ENCODE results near the gene NUP85. TPM values are rescaled to one million over a fixed set of nuclear protein-coding genes. Genes with fewer than 3 reads are reported as not detected.

NUP85 gene
- total RNA-seq, 1 experiment from 2014 or later = 141 TPM

DNA sequence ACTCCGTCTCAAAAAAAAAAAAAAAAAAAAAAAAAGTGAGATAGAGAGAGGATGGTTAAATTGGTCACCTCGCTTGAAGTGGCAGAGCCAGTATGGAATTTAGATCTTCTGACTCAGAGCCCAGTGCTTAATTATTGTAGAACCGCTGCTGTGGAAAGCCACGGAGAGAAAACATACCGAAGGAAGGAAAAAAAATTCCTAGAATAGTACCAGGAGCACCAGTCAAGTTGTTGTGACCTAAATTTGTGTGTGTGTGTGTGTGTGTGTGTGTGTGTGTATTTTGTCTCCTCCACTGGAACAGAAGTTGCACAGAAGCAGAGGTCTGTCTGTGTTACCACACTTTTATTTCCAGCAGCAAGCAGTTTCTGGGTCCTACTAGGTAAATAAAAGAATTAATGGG, 10.6 kb upstream of the NUP85 start:
- DNase-seq (ENCODE audit: low read depth, low spot score) = no peak
- CTCF ChIA-PET = no interaction called here
- TF ChIP-seq POLR2AphosphoS5 (IDR thresholded peaks at IDR 0.05; ENCODE audit: low read depth, low read length) (no peak), TCF7L2 (IDR thresholded peaks at IDR 0.05; ENCODE audit: low read depth, low read length) (no peak), SIN3A (IDR thresholded peaks at IDR 0.05; ENCODE audit: borderline replicate concordance, insufficient read depth, low read depth, low read length) (no peak)
- TF ChIP-seq, protein P1, sequence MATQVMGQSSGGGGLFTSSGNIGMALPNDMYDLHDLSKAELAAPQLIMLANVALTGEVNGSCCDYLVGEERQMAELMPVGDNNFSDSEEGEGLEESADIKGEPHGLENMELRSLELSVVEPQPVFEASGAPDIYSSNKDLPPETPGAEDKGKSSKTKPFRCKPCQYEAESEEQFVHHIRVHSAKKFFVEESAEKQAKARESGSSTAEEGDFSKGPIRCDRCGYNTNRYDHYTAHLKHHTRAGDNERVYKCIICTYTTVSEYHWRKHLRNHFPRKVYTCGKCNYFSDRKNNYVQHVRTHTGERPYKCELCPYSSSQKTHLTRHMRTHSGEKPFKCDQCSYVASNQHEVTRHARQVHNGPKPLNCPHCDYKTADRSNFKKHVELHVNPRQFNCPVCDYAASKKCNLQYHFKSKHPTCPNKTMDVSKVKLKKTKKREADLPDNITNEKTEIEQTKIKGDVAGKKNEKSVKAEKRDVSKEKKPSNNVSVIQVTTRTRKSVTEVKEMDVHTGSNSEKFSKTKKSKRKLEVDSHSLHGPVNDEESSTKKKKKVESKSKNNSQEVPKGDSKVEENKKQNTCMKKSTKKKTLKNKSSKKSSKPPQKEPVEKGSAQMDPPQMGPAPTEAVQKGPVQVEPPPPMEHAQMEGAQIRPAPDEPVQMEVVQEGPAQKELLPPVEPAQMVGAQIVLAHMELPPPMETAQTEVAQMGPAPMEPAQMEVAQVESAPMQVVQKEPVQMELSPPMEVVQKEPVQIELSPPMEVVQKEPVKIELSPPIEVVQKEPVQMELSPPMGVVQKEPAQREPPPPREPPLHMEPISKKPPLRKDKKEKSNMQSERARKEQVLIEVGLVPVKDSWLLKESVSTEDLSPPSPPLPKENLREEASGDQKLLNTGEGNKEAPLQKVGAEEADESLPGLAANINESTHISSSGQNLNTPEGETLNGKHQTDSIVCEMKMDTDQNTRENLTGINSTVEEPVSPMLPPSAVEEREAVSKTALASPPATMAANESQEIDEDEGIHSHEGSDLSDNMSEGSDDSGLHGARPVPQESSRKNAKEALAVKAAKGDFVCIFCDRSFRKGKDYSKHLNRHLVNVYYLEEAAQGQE (IDR thresholded peaks at IDR 0.05; ENCODE audit: insufficient read depth in 1 of 2, low read depth in 2 of 2, low read length in 1 of 2) = no peak
- TF ChIP-seq, protein P2, sequence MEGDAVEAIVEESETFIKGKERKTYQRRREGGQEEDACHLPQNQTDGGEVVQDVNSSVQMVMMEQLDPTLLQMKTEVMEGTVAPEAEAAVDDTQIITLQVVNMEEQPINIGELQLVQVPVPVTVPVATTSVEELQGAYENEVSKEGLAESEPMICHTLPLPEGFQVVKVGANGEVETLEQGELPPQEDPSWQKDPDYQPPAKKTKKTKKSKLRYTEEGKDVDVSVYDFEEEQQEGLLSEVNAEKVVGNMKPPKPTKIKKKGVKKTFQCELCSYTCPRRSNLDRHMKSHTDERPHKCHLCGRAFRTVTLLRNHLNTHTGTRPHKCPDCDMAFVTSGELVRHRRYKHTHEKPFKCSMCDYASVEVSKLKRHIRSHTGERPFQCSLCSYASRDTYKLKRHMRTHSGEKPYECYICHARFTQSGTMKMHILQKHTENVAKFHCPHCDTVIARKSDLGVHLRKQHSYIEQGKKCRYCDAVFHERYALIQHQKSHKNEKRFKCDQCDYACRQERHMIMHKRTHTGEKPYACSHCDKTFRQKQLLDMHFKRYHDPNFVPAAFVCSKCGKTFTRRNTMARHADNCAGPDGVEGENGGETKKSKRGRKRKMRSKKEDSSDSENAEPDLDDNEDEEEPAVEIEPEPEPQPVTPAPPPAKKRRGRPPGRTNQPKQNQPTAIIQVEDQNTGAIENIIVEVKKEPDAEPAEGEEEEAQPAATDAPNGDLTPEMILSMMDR (IDR thresholded peaks at IDR 0.05) = no peak

DNA sequence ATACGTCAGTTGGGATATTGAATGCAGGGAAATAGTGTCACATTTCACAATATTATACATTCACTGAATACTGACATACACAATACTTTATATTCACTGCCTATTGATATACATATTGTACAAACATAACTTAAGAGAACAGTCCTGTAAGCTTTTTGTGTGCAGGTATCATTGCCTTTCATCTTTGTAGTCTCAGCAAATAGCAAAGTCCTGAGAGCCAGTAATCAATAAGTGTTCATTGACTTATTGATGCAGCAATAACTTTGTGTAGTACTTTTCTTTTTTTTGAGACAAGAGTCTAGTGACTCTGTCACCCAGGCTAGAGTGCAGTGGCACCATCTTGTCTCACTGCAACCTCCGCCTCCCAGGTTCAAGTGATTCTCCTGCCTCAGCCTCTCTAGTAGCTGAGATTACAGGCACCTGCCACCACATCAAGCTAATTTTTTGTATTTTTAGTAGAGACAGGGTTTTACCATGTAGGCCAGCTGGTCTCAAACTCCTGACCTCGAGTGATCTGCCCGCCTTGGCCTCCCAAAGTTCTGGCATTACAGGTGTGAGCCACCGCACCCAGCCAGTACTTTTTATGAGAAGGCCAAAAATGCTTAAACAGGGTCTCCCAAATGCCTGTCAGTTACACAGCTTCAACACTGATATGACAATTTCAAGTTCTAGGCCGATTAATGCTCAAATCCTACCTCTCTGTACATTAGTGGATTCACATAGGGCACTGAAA, 5.4 kb upstream of the NUP85 start:
- in situ Hi-C loops (cut with HindIII; ENCODE audit: low pct_unique_long_range_greater_than_20kb, low sequenced_read_pairs) (no loop called here), intact Hi-C loops (cut with micrococcal nuclease; ENCODE audit: unreplicated experiment) (no loop called here)
- Histone ChIP-seq H3K4me1 (ENCODE audit: control insufficient read depth, insufficient read depth, low read length) (no peaks in the 10 kb centered on the region), H3K4me3 (ENCODE audit: low read depth in 2 of 2, low read length in 2 of 2) (no peak overlapping the region), H3K9me3 (ENCODE audit: control insufficient read depth, insufficient read depth, low read depth, low read length) (no peaks in the 10 kb centered on the region), H3K27ac (ENCODE audit: low read length) (no peak overlapping the region), H3K36me3 (ENCODE audit: control insufficient read depth, insufficient read depth, low read length) (no peaks in the 10 kb centered on the region), H3K27me3 (ENCODE audit: control insufficient read depth, insufficient read depth, low read length) (no peaks in the 10 kb centered on the region)
- DNase-seq (ENCODE audit: low read depth, low spot score) (no peak), ATAC-seq (no peak)
- BruUV-seq (replicated peaks) = no TSS peak
- no peak for TF ChIP-seq POLR2AphosphoS5 (IDR thresholded peaks at IDR 0.05; ENCODE audit: low read depth, low read length)
- no peak for TF ChIP-seq SIN3A (IDR thresholded peaks at IDR 0.05; ENCODE audit: borderline replicate concordance, insufficient read depth, low read depth, low read length)
- no peak for TF ChIP-seq TCF7L2 (IDR thresholded peaks at IDR 0.05; ENCODE audit: low read depth, low read length)
- TF ChIP-seq, protein P2 (IDR thresholded peaks at IDR 0.05) = no peak
- TF ChIP-seq, protein P1 (IDR thresholded peaks at IDR 0.05; ENCODE audit: insufficient read depth in 1 of 2, low read depth in 2 of 2, low read length in 1 of 2) = no peak
- CTCF ChIA-PET = interaction anchor here (0.6 to 1.4 kb wide), 2 partner anchors 86 to 146 kb away, joined by 4 read pairs; no protein-coding TSS in a partner anchor
- POLR2A ChIA-PET = no interaction called here

More for the DNA sequence above, 10.6 kb upstream of the NUP85 start:
- POLR2A ChIA-PET = no interaction called here
- no peak for ATAC-seq
- Histone ChIP-seq H3K9me3 (ENCODE audit: control insufficient read depth, insufficient read depth, low read depth, low read length) (no peaks in the 10 kb centered on the region), H3K27ac (ENCODE audit: low read length) (no peak overlapping the region), H3K4me1 (ENCODE audit: control insufficient read depth, insufficient read depth, low read length) (no peaks in the 10 kb centered on the region), H3K36me3 (ENCODE audit: control insufficient read depth, insufficient read depth, low read length) (no peaks in the 10 kb centered on the region), H3K4me3 (ENCODE audit: low read depth in 2 of 2, low read length in 2 of 2) (no peak overlapping the region), H3K27me3 (ENCODE audit: control insufficient read depth, insufficient read depth, low read length) (no peaks in the 10 kb centered on the region)
- intact Hi-C loops (cut with micrococcal nuclease; ENCODE audit: unreplicated experiment) = no loop called here
- BruUV-seq (replicated peaks) = no TSS peak
- in situ Hi-C loops (cut with HindIII; ENCODE audit: low pct_unique_long_range_greater_than_20kb, low sequenced_read_pairs) = no loop called here
